Lower leg skin (tissue), 4 donors: Measurements from ENCODE around the gene RRP15. TPM values are rescaled to one million over a fixed set of nuclear protein-coding genes. Genes with fewer than 3 reads are reported as not detected.
A peak's percentile ranks its signal among the peaks of the same experiment; 100 is the strongest.

Experiments used
- DNase-seq, 2 donors: peaks; one replicate each; pipeline ENCODE4 v3.0.0-alpha.2; 2019; ENCODE audit warnings: low spot score in 2 of 2
- H3K4me3 ChIP-seq: fragments of 200-600 bp; sonication (generic); 2 replicates; pipeline ENCODE4 v1.5.1; 2017; ENCODE audit warnings: mild to moderate bottlenecking, low read depth; ENCODE audit not compliant: poor library complexity, severe bottlenecking
- POLR2A ChIP-seq, 2 donors: fragments of 450-650 bp; IDR thresholded peaks; one replicate each; pipeline ENCODE4 v1.6.1; 2016 to 2017; ENCODE audit warnings: antibody characterized with exemption in 2 of 2, mild to moderate bottlenecking in 1 of 2, moderate library complexity in 1 of 2
- WGBS, 2 donors: methylation state at CpG; one replicate each; pipeline ENCODE4 v1.1.5; 2018; 5-methylcytosine and 5-hydroxymethylcytosine counted together
- intact Hi-C: fragments of 100-400 bp; cut with DNase I; formaldehyde crosslinking; loops from one replicate; pipeline ENCODE4 v1.15.0; 2023; ENCODE audit warnings: low total_unique reads
- total RNA-seq, 4 donors: library from RNA; depleted of rRNA; stranded (reverse); fragments of >200 nt; gene quantifications; one replicate each; pipeline ENCODE4 v1.1.0, GENCODE V29; 2016
- TF ChIP-seq, protein P1 (sequence below), 3 donors: fragments of 450-650 bp; IDR thresholded peaks; one replicate each; pipeline ENCODE4 v1.5.1; 2016; ENCODE audit warnings: antibody characterized with exemption in 3 of 3, mild to moderate bottlenecking in 3 of 3, moderate library complexity in 2 of 3

Gene RRP15
- total RNA-seq, 4 donors from 2014 or later: 1.8 to 7.2 (median 2.6) TPM

DNA sequence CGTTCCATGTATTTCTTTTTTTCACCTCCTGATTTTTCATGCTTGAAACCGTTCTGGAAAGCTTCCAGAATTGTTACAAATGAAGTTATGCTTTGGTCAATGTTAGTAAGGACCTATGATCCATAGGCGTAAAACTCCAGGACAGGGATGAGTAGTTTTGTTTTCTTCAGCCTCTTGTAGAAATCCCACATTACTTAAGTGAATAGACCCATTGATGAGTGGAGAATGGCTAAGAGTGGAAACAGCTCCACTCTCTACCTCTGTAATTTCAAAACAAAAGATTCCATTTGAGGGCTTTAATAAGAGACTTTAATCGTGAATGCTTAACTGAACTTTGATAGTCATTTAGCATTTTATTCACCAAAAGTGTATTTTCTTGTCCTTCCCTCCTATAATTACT is 57.0 kb downstream of the RRP15 start:
- DNase-seq: no peak
- WGBS, 2 donors: 94 to 96% methylated on average over 4 of the region's 4 CpGs
- no peak overlapping the region for H3K4me3 ChIP-seq
- intact Hi-C loops: loop anchor here (10.0 kb wide), 1 partner anchor 1473 kb away; no protein-coding TSS in a partner anchor
- TF ChIP-seq, protein P1, sequence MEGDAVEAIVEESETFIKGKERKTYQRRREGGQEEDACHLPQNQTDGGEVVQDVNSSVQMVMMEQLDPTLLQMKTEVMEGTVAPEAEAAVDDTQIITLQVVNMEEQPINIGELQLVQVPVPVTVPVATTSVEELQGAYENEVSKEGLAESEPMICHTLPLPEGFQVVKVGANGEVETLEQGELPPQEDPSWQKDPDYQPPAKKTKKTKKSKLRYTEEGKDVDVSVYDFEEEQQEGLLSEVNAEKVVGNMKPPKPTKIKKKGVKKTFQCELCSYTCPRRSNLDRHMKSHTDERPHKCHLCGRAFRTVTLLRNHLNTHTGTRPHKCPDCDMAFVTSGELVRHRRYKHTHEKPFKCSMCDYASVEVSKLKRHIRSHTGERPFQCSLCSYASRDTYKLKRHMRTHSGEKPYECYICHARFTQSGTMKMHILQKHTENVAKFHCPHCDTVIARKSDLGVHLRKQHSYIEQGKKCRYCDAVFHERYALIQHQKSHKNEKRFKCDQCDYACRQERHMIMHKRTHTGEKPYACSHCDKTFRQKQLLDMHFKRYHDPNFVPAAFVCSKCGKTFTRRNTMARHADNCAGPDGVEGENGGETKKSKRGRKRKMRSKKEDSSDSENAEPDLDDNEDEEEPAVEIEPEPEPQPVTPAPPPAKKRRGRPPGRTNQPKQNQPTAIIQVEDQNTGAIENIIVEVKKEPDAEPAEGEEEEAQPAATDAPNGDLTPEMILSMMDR (IDR thresholded peaks at IDR 0.05): no peak

DNA sequence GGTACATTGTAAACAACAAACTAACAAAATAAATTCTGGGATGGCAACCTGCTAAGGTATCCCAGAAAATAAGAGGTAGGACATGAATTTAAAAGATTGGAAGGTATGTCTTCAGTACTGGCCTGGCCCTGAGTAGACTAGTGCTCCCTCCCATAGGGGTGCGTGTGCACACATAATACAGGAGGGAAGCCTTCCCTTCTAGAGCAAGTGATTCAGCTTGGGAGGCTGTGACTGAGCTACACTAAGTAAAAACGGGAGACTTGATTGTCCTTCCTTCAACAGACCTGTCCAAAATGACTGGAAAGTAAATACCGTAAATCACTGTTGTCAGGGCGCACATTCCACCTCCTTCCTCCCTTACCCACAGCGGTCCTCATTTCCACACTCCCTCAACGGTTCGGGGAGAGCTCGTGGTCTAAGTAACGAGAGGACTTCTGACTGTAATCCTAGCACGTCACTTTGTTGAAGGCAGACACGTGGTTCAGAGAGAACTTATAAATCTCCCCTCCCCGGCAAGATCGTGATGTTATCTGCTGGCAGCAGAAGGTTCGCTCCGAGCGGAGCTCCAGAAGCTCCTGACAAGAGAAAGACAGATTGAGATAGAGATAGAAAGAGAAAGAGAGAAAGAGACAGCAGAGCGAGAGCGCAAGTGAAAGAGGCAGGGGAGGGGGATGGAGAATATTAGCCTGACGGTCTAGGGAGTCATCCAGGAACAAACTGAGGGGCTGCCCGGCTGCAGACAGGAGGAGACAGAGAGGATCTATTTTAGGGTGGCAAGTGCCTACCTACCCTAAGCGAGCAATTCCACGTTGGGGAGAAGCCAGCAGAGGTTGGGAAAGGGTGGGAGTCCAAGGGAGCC is 60.0 kb downstream of the RRP15 start, which contains the start of gene TGFB2:
Gene TGFB2, plus strand, starts transcription at position 523 of the 859 bp plus-strand sequence. CDS start 1,366 bp downstream, outside the sequence.
- H3K4me3 ChIP-seq: peak within 1 kb of the TSS; percentile 60
- intact Hi-C loops: loop anchor here (10.0 kb wide), 1 partner anchor 1470 kb away; no protein-coding TSS in a partner anchor
- 3 to 4% methylated on average over 22 of the region's 22 CpGs for WGBS, 2 donors
- TF ChIP-seq, protein P1 (IDR thresholded peaks at IDR 0.05): no peak
- peak in 1 of 2 donors; percentile 23 for TF ChIP-seq POLR2A (IDR thresholded peaks at IDR 0.05)
- peak; percentile 59 to 88 for DNase-seq

GRCh38 chr1:218345673-218346390 is 60.7 kb downstream of the RRP15 start:
- peak overlapping the region; percentile 60 for H3K4me3 ChIP-seq
- WGBS, 2 donors: 0 to 1% methylated on average over 56 to 59 of the region's 64 CpGs
- TF ChIP-seq, protein P1 (IDR thresholded peaks at IDR 0.05): no peak
- TF ChIP-seq POLR2A (IDR thresholded peaks at IDR 0.05): no peak
- DNase-seq: peak; percentile 66 to 95
- intact Hi-C loops: loop anchor here (10.0 kb wide), 1 partner anchor 1469 kb away; no protein-coding TSS in a partner anchor

DNA sequence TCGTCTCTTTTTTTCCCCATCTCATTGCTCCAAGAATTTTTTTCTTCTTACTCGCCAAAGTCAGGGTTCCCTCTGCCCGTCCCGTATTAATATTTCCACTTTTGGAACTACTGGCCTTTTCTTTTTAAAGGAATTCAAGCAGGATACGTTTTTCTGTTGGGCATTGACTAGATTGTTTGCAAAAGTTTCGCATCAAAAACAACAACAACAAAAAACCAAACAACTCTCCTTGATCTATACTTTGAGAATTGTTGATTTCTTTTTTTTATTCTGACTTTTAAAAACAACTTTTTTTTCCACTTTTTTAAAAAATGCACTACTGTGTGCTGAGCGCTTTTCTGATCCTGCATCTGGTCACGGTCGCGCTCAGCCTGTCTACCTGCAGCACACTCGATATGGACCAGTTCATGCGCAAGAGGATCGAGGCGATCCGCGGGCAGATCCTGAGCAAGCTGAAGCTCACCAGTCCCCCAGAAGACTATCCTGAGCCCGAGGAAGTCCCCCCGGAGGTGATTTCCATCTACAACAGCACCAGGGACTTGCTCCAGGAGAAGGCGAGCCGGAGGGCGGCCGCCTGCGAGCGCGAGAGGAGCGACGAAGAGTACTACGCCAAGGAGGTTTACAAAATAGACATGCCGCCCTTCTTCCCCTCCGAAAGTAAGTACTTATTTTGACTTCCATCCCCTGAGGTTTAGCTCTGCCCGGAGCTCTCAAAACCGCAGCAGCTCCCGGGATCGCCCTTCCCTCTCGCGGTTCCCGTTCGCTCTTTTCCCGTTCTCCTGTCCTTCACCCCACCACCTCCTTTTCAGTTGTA is 61.5 kb downstream of the RRP15 start:
- no peak for TF ChIP-seq POLR2A (IDR thresholded peaks at IDR 0.05)
- TF ChIP-seq, protein P1 (IDR thresholded peaks at IDR 0.05): no peak
- 0% methylated on average over 39 of the region's 39 CpGs for WGBS, 2 donors
- DNase-seq: peak in 1 of 2 donors; percentile 89

GRCh38 chr1:218347336-218347722 is 62.2 kb downstream of the RRP15 start:
- 1 to 3% methylated on average over 14 of the region's 14 CpGs for WGBS, 2 donors
- intact Hi-C loops: loop anchor here (10.0 kb wide), 1 partner anchor 1467 kb away; no protein-coding TSS in a partner anchor
- H3K4me3 ChIP-seq: peak overlapping the region; percentile 33
- DNase-seq: no peak
- TF ChIP-seq POLR2A (IDR thresholded peaks at IDR 0.05): no peak
- TF ChIP-seq, protein P1 (IDR thresholded peaks at IDR 0.05): no peak

More for the DNA sequence above, 61.5 kb downstream of the RRP15 start:
- peak overlapping the region; percentile 60 for H3K4me3 ChIP-seq
- intact Hi-C loops: loop anchor here (10.0 kb wide), 1 partner anchor 1468 kb away; no protein-coding TSS in a partner anchor
